Caco-2 (cell line): ENCODE measurements around the gene ANK3. TPM values are rescaled to one million over a fixed set of nuclear protein-coding genes. Genes with fewer than 3 reads are reported as not detected.

Source experiments
- BruUV-seq: library from RNA; stranded (reverse); fragments of 400-500 nt; replicated peaks from 2 replicates; lab custom pipeline; 2021; lab: Mats Ljungman, UMichigan
- CTCF ChIA-PET: fragments of 300-600 bp; sonication (Branson Sonifier 250); formaldehyde crosslinking; loops from one replicate; lab custom pipeline; 2022; ENCODE audit warnings: antibody characterized with exemption; lab: Charles Lee
- POLR2A ChIA-PET: fragments of 300-600 bp; sonication (Branson Sonifier 250); formaldehyde crosslinking; loops from one replicate; lab custom pipeline; 2022; ENCODE audit warnings: antibody characterized with exemption; lab: Charles Lee
- DNase-seq, 2 experiments: peaks; one replicate each; pipeline versions ENCODE4 v3.0.0 to v3.0.0-alpha.2; 2020 to 2022
- H3K27me3 ChIP-seq: replicated peaks from 2 replicates; pipeline ENCODE4 v1.6.0; 2011; ENCODE audit warnings: low read length; ENCODE audit not compliant: control insufficient read depth, insufficient read depth
- H3K36me3 ChIP-seq: 2 replicates; pipeline ENCODE4 v1.5.1; 2011; ENCODE audit warnings: low read length; ENCODE audit not compliant: control insufficient read depth, insufficient read depth
- H3K4me1 ChIP-seq: fragments of 250-450 bp; sonication (Bioruptor Pico); 2 replicates; pipeline ENCODE4 v1.5.1; 2020; ENCODE audit warnings: mild to moderate bottlenecking
- H3K4me3 ChIP-seq: 2 replicates; pipeline ENCODE4 v1.5.1; 2011; ENCODE audit warnings: low read depth, mild to moderate bottlenecking, control low read depth, low read length
- H3K9me3 ChIP-seq: fragments of 250-450 bp; sonication (Bioruptor Pico); 2 replicates; pipeline ENCODE4 v1.5.1; 2020; ENCODE audit warnings: mild to moderate bottlenecking, moderate library complexity
- H3K27ac Mint-ChIP-seq: one replicate; pipeline ENCODE4 v1.8.0; 2022; ENCODE audit warnings: mixed read lengths; ENCODE audit not compliant: unreplicated experiment
- H3K27me3 Mint-ChIP-seq: one replicate; pipeline ENCODE4 v1.8.0; 2022; ENCODE audit warnings: mixed read lengths; ENCODE audit not compliant: insufficient read depth, unreplicated experiment
- H3K36me3 Mint-ChIP-seq: one replicate; pipeline ENCODE4 v1.8.0; 2022; ENCODE audit warnings: mild to moderate bottlenecking, mixed read lengths; ENCODE audit not compliant: insufficient read depth, unreplicated experiment
- H3K4me1 Mint-ChIP-seq: one replicate; pipeline ENCODE4 v1.8.0; 2022; ENCODE audit warnings: low read depth, mixed read lengths; ENCODE audit not compliant: unreplicated experiment
- H3K4me3 Mint-ChIP-seq: one replicate; pipeline ENCODE4 v1.8.0; 2022; ENCODE audit warnings: mild to moderate bottlenecking, moderate library complexity, mixed read lengths; ENCODE audit not compliant: unreplicated experiment
- H3K9me3 Mint-ChIP-seq: one replicate; pipeline ENCODE4 v1.8.0; 2022; ENCODE audit warnings: mixed read lengths; ENCODE audit not compliant: unreplicated experiment
- CTCF ChIP-seq, 2 experiments: fragments of 200-600 bp in 1 of 2; IDR thresholded peaks; 1 replicate in 1 of 2; 2 replicates in 1 of 2; pipeline versions ENCODE4 v1.5.1 to v1.8.0; 2011 to 2022; ENCODE audit warnings: antibody characterized with exemption in 1 of 2, control low read depth in 1 of 2, inconsistent platforms in 1 of 2, low read depth in 1 of 2, low read length in 1 of 2, mild to moderate bottlenecking in 1 of 2, moderate library complexity in 1 of 2; ENCODE audit not compliant: insufficient read depth in 1 of 2, severe bottlenecking in 1 of 2, unreplicated experiment in 1 of 2
- intact Hi-C: fragments of 100-400 bp; cut with micrococcal nuclease; formaldehyde crosslinking; loops from one replicate; pipeline ENCODE4 v1.10.0; 2022; ENCODE audit not compliant: unreplicated experiment
- total RNA-seq: library from RNA; stranded (reverse); gene quantifications from 2 replicates; pipeline ENCODE4 v1.2.3, GENCODE V29; 2022

Gene ANK3
- total RNA-seq, 1 experiment from 2014 or later: 46.7 TPM

GRCh38 chr10:60000747-60001146, 388.9 kb downstream of the ANK3 start:
- DNase-seq: no peak
- POLR2A ChIA-PET: no interaction called here
- no peaks in the 10 kb centered on the region for H3K36me3 ChIP-seq
- CTCF ChIA-PET: no interaction called here
- H3K4me1 ChIP-seq: no peaks in the 10 kb centered on the region
- Mint-ChIP-seq H3K27ac (no peak overlapping the region), H3K4me3 (no peak overlapping the region), H3K9me3 (no peaks in the 10 kb centered on the region), H3K4me1 (no peaks in the 10 kb centered on the region), H3K27me3 (no peaks in the 10 kb centered on the region), H3K36me3 (no peaks in the 10 kb centered on the region)
- no peak for TF ChIP-seq CTCF (IDR thresholded peaks at IDR 0.05; ENCODE audit: insufficient read depth in 1 of 2, low read depth in 1 of 2, low read length in 1 of 2, severe bottlenecking in 1 of 2, unreplicated experiment in 1 of 2)
- intact Hi-C loops: no loop called here
- no TSS peak for BruUV-seq
- peaks cover 10% of the 10 kb centered on the region; the same call in 1 of the 2 replicates for H3K9me3 ChIP-seq
- no peak overlapping the region for H3K4me3 ChIP-seq
- no peaks in the 10 kb centered on the region for H3K27me3 ChIP-seq

GRCh38 chr10:59997827-59998525, 391.7 kb downstream of the ANK3 start:
- Mint-ChIP-seq H3K4me1 (no peaks in the 10 kb centered on the region), H3K36me3 (no peaks in the 10 kb centered on the region), H3K4me3 (no peak overlapping the region), H3K27me3 (no peaks in the 10 kb centered on the region), H3K27ac (no peak overlapping the region), H3K9me3 (no peaks in the 10 kb centered on the region)
- DNase-seq: no peak
- BruUV-seq: no TSS peak
- no peaks in the 10 kb centered on the region for H3K27me3 ChIP-seq
- H3K36me3 ChIP-seq: no peaks in the 10 kb centered on the region
- H3K9me3 ChIP-seq: peaks cover 10% of the 10 kb centered on the region; the same call in 1 of the 2 replicates
- ChIA-PET POLR2A (no interaction called here), CTCF (no interaction called here)
- intact Hi-C loops: no loop called here
- no peak for TF ChIP-seq CTCF (IDR thresholded peaks at IDR 0.05; ENCODE audit: insufficient read depth in 1 of 2, low read depth in 1 of 2, low read length in 1 of 2, severe bottlenecking in 1 of 2, unreplicated experiment in 1 of 2)
- H3K4me3 ChIP-seq: no peak overlapping the region
- no peaks in the 10 kb centered on the region for H3K4me1 ChIP-seq

- Mint-ChIP-seq H3K27ac (no peak overlapping the region), H3K4me1 (peaks cover 7% of the 10 kb centered on the region), H3K36me3 (no peaks in the 10 kb centered on the region), H3K27me3 (no peaks in the 10 kb centered on the region), H3K9me3 (no peaks in the 10 kb centered on the region), H3K4me3 (no peak overlapping the region)
- H3K9me3 ChIP-seq: peaks cover 10% of the 10 kb centered on the region; the same call in 1 of the 2 replicates
- ChIA-PET CTCF (no interaction called here), POLR2A (no interaction called here)
- no TSS peak for BruUV-seq
- H3K4me3 ChIP-seq: no peak overlapping the region
- H3K36me3 ChIP-seq: no peaks in the 10 kb centered on the region
- TF ChIP-seq CTCF (IDR thresholded peaks at IDR 0.05; ENCODE audit: insufficient read depth in 1 of 2, low read depth in 1 of 2, low read length in 1 of 2, severe bottlenecking in 1 of 2, unreplicated experiment in 1 of 2): no peak
- no peaks in the 10 kb centered on the region for H3K27me3 ChIP-seq
- no peak for DNase-seq
- H3K4me1 ChIP-seq: no peaks in the 10 kb centered on the region
- intact Hi-C loops: no loop called here
Observed at GRCh38 chr10:59995862-59996261, 393.8 kb downstream of the ANK3 start.
